ENCODE data around the gene ABCA4. TPM values are rescaled to one million over a fixed set of nuclear protein-coding genes. Genes with fewer than 3 reads are reported as not detected.

Gene ABCA4
- total RNA-seq, 2 donors from 2014 or later = 0.41 to 0.85 TPM

- peak; percentile 76 for DNase-seq (ENCODE audit: low spot score)
- H3K4me3 ChIP-seq = no peak overlapping the region
- H3K36me3 ChIP-seq = no peaks in the 10 kb centered on the region
- H3K9me3 ChIP-seq = no peaks in the 10 kb centered on the region
- H3K4me1 ChIP-seq (replicated peaks) = peaks cover 5% of the 10 kb centered on the region
- peak overlapping the region; percentile 28 to 59 for H3K27ac ChIP-seq
- TF ChIP-seq POLR2A (IDR thresholded peaks at IDR 0.05) = no peak
- TF ChIP-seq POLR2AphosphoS5 (IDR thresholded peaks at IDR 0.05) = peak; percentile 72
- TF ChIP-seq CTCF (IDR thresholded peaks at IDR 0.05) = peak in 1 of 4 experiments; percentile 11
- no peaks in the 10 kb centered on the region for H3K27me3 ChIP-seq (replicated peaks; ENCODE audit: insufficient read depth)
- WGBS = 29% methylated on average over 9 of the region's 9 CpGs
- intact Hi-C loops (cut with DNase I) = no loop called here
Measured at GRCh38 chr1:93963585-93963984, 157.4 kb downstream of the ABCA4 start.

- H3K36me3 ChIP-seq = no peaks in the 10 kb centered on the region
- DNase-seq (ENCODE audit: low spot score) = no peak
- peaks cover 5% of the 10 kb centered on the region for H3K4me1 ChIP-seq (replicated peaks)
- WGBS = 86% methylated on average over 3 of the region's 3 CpGs
- intact Hi-C loops (cut with DNase I) = no loop called here
- no peaks in the 10 kb centered on the region for H3K9me3 ChIP-seq
- no peak for TF ChIP-seq CTCF (IDR thresholded peaks at IDR 0.05)
- no peak for TF ChIP-seq POLR2AphosphoS5 (IDR thresholded peaks at IDR 0.05)
- no peak overlapping the region for H3K4me3 ChIP-seq
- H3K27me3 ChIP-seq (replicated peaks; ENCODE audit: insufficient read depth) = no peaks in the 10 kb centered on the region
- H3K27ac ChIP-seq = peak overlapping the region; percentile 37 to 42
Measured at GRCh38 chr1:93961906-93962305, 159.0 kb downstream of the ABCA4 start.

GRCh38 chr1:93961443-93961842 is 159.5 kb downstream of the ABCA4 start:
- peaks cover 5% of the 10 kb centered on the region for H3K4me1 ChIP-seq (replicated peaks)
- DNase-seq (ENCODE audit: low spot score) = no peak
- no peaks in the 10 kb centered on the region for H3K27me3 ChIP-seq (replicated peaks; ENCODE audit: insufficient read depth)
- H3K4me3 ChIP-seq = no peak overlapping the region
- 64% methylated on average over 2 of the region's 2 CpGs for WGBS
- H3K36me3 ChIP-seq = no peaks in the 10 kb centered on the region
- TF ChIP-seq CTCF (IDR thresholded peaks at IDR 0.05) (no peak), POLR2A (IDR thresholded peaks at IDR 0.05) (no peak), POLR2AphosphoS5 (IDR thresholded peaks at IDR 0.05) (no peak)
- H3K9me3 ChIP-seq = no peaks in the 10 kb centered on the region
- H3K27ac ChIP-seq = peak overlapping the region; percentile 37 to 42
- intact Hi-C loops (cut with DNase I) = no loop called here

GRCh38 chr1:93960641-93961147 is 160.3 kb downstream of the ABCA4 start:
- Histone ChIP-seq H3K27ac (peak overlapping the region; percentile 37 to 42), H3K4me1 (replicated peaks) (peaks cover 5% of the 10 kb centered on the region), H3K4me3 (no peak overlapping the region), H3K27me3 (replicated peaks; ENCODE audit: insufficient read depth) (no peaks in the 10 kb centered on the region), H3K9me3 (no peaks in the 10 kb centered on the region), H3K36me3 (no peaks in the 10 kb centered on the region)
- DNase-seq (ENCODE audit: low spot score) = peak; percentile 73
- WGBS = 18% methylated on average over 3 of the region's 3 CpGs
- intact Hi-C loops (cut with DNase I) = no loop called here
- no peak for TF ChIP-seq CTCF (IDR thresholded peaks at IDR 0.05)
- peak; percentile 78 for TF ChIP-seq POLR2AphosphoS5 (IDR thresholded peaks at IDR 0.05)

- Histone ChIP-seq H3K4me1 (replicated peaks) (peaks cover 5% of the 10 kb centered on the region), H3K9me3 (no peaks in the 10 kb centered on the region), H3K27ac (no peak overlapping the region), H3K36me3 (no peaks in the 10 kb centered on the region), H3K4me3 (no peak overlapping the region), H3K27me3 (replicated peaks; ENCODE audit: insufficient read depth) (no peaks in the 10 kb centered on the region)
- 90% methylated on average over 5 of the region's 5 CpGs for WGBS
- no peak for DNase-seq (ENCODE audit: low spot score)
- intact Hi-C loops (cut with DNase I) = no loop called here
- TF ChIP-seq POLR2AphosphoS5 (IDR thresholded peaks at IDR 0.05) = no peak
- TF ChIP-seq CTCF (IDR thresholded peaks at IDR 0.05) = no peak
- TF ChIP-seq POLR2A (IDR thresholded peaks at IDR 0.05) = no peak
Measured at GRCh38 chr1:93959413-93959812, 161.5 kb downstream of the ABCA4 start.
